HG02678 (cell line): ENCODE measurements around the gene JARID2.

Experiments used
- ATAC-seq: cut with Tn5 transposase; IDR thresholded peaks from one replicate; pipeline ENCODE4 v1.9.1; 2021; ENCODE audit warnings: mild to moderate bottlenecking, moderate library complexity; ENCODE audit not compliant: unreplicated experiment

The JARID2 gene

GRCh38 chr6:15391500-15391899 lies 145.6 kb downstream of the JARID2 start:
- no peak for ATAC-seq

GRCh38 chr6:15392182-15392581 lies 146.3 kb downstream of the JARID2 start:
- no peak for ATAC-seq

- ATAC-seq, result no peak
Measured at GRCh38 chr6:15393605-15394004, 147.7 kb downstream of the JARID2 start.

- ATAC-seq, result no peak
Measured at GRCh38 chr6:15395087-15395486, 149.2 kb downstream of the JARID2 start.

- ATAC-seq, result no peak
Measured at GRCh38 chr6:15396808-15397207, 150.9 kb downstream of the JARID2 start.

GRCh38 chr6:15398633-15399275 lies 152.9 kb downstream of the JARID2 start:
- peak; percentile 65 for ATAC-seq

- ATAC-seq, result no peak
Measured at GRCh38 chr6:15399641-15400470, 154.0 kb downstream of the JARID2 start.

GRCh38 chr6:15400572-15401004 lies 154.7 kb downstream of the JARID2 start:
- no peak for ATAC-seq

- no peak for ATAC-seq
Measured at GRCh38 chr6:15401120-15401519, 155.3 kb downstream of the JARID2 start.

- ATAC-seq, result no peak
Measured at GRCh38 chr6:15401769-15402250, 155.9 kb downstream of the JARID2 start.

- no peak for ATAC-seq
Measured at GRCh38 chr6:15402406-15403045, 156.7 kb downstream of the JARID2 start.

- ATAC-seq, result no peak
Measured at GRCh38 chr6:15403094-15403755, 157.4 kb downstream of the JARID2 start.

GRCh38 chr6:15404685-15404980 lies 158.8 kb downstream of the JARID2 start:
- no peak for ATAC-seq

GRCh38 chr6:15405129-15406068 lies 159.5 kb downstream of the JARID2 start:
- no peak for ATAC-seq

- ATAC-seq, result no peak
Measured at GRCh38 chr6:15406452-15406851, 160.6 kb downstream of the JARID2 start.

- no peak for ATAC-seq
Measured at GRCh38 chr6:15408008-15408407, 162.1 kb downstream of the JARID2 start.

- no peak for ATAC-seq
Measured at GRCh38 chr6:15408758-15409157, 162.9 kb downstream of the JARID2 start.

GRCh38 chr6:15409301-15410125 lies 163.6 kb downstream of the JARID2 start:
- no peak for ATAC-seq

- no peak for ATAC-seq
Measured at GRCh38 chr6:15410126-15410391, 164.2 kb downstream of the JARID2 start.

- ATAC-seq, result no peak
Measured at GRCh38 chr6:15410752-15411151, 164.9 kb downstream of the JARID2 start.
